ENCODE measurements around the gene TFB1M.

The TFB1M gene

DNA sequence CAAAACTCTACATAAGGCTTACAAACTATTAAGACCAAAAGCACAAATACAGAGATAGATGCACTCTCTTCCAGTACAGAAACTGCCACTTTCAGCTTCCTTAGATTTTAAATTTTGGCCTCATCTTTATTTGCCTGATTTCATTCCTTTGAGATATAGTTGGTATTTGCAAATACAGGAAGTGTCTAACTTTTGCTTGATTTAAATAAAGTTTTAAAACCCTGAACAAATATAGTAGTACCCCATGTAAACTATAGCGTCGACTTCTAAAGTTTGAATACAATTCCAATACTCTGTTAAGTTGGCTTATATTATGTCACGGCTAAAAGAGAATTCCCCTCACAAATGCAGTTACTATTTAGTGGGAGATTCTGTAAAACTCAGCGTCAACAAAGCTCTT is 51.6 kb downstream of the TFB1M start:
- TF ChIP-seq, protein P1, sequence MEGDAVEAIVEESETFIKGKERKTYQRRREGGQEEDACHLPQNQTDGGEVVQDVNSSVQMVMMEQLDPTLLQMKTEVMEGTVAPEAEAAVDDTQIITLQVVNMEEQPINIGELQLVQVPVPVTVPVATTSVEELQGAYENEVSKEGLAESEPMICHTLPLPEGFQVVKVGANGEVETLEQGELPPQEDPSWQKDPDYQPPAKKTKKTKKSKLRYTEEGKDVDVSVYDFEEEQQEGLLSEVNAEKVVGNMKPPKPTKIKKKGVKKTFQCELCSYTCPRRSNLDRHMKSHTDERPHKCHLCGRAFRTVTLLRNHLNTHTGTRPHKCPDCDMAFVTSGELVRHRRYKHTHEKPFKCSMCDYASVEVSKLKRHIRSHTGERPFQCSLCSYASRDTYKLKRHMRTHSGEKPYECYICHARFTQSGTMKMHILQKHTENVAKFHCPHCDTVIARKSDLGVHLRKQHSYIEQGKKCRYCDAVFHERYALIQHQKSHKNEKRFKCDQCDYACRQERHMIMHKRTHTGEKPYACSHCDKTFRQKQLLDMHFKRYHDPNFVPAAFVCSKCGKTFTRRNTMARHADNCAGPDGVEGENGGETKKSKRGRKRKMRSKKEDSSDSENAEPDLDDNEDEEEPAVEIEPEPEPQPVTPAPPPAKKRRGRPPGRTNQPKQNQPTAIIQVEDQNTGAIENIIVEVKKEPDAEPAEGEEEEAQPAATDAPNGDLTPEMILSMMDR (IDR thresholded peaks at IDR 0.05), result no peak
- DNase-seq (ENCODE audit: low spot score), result no peak
- Histone ChIP-seq H3K27ac (no peak overlapping the region), H3K4me3 (no peak overlapping the region)

DNA sequence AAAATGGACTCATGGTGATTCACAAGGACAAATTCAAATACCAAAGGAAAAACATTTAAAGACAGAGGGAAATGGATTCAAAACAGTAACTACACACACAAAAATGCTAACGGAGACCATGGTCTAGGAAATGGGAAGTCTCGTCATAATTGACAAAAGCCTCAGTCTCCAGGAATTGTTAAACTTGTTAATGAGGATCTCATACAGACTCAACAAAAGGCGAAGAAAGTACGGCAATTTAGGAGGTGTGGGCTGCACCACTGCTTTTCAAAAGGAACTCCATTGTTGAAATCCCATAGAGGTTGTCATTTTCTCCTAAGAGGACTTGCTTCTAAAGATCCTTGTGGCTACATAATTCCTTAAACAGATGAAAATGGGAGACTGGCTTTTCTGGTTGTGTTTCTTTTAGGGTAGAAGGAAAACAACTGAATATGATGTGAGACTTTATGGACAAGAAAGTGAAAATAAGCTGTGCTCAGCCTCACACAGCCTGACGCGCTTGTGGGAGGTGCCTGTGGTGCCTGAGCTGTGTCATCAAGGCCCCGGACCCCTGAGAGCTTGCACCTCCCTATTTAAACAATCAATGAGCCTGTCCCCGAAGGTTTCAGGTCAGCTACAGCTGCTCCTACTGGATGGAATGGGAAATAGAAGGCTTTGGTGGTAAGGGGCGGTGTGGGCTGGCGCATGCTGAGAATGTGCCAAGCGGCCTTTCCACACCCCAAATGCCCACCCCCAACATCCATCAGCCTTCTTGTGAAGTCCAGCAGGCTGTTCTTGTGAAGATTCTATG is 53.0 kb downstream of the TFB1M start:
- no peak for DNase-seq (ENCODE audit: low spot score)
- Histone ChIP-seq H3K27ac (no peak overlapping the region), H3K4me3 (no peak overlapping the region)
- TF ChIP-seq, protein P1 (IDR thresholded peaks at IDR 0.05), result no peak

DNA sequence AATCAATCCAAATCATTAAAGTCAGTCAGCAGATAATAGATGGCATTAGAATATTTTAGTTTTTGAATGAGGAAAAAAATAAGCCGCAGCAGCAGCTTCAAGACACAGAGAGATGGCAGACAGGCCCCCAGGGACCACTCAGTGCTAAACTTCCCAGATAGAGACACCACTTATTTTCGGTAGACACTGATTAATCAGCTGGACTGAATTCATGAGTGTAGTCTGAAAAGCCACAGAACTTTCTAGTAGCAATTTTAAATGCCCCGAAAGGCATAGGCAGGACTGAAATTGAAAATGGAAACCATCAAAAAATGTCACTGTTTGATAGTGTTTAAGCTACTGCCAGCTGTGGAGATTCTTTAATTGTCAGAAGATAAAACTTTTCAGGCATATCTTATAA is 53.6 kb downstream of the TFB1M start:
- H3K27ac ChIP-seq, result no peak overlapping the region
- no peak for DNase-seq (ENCODE audit: low spot score)
- TF ChIP-seq, protein P1 (IDR thresholded peaks at IDR 0.05), result no peak
- no peak overlapping the region for H3K4me3 ChIP-seq

DNA sequence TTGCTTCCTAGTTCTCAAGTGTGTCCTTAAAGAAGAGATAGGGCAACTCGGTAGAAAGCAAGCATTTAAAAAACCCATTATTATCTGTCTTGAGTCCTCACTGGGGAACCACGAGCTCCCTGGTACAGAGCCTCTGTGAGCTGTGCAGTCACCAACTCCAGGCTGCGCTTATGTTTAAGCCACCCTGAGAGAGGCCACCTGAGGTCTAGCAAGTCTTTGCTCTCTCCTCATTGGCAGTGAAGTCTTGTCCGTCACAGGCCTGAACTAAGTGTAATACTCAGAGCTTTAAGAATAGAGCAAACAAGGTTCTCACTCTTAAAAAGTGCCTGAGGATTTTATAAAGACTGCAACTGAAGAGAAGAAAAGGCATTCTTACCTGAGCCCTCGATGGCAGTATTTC is 54.4 kb downstream of the TFB1M start:
- TF ChIP-seq, protein P1 (IDR thresholded peaks at IDR 0.05), result no peak
- Histone ChIP-seq H3K27ac (no peak overlapping the region), H3K4me3 (no peak overlapping the region)
- no peak for DNase-seq (ENCODE audit: low spot score)

DNA sequence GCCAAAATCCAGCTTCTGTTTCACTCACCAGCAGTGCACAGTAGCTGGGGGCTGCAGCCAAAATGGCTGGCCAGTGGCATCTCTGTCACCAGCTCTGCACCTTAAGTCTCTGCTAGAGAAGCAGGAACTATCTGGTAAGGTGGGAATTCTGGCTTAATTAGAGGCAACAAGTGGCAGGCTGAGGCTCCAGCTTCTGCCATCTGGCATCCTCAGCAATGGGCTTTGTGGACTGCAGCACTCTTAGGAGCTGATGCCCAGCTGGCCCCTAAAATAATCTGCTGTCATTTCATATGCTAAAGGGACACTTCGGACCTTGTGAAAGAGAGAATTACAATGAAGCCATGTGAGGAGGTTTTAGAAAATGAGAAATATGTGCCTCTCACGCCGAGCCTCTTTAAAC is 55.1 kb downstream of the TFB1M start:
- H3K27ac ChIP-seq, result no peak overlapping the region
- no peak for DNase-seq (ENCODE audit: low spot score)
- H3K4me3 ChIP-seq, result no peak overlapping the region
- TF ChIP-seq, protein P1 (IDR thresholded peaks at IDR 0.05), result no peak

DNA sequence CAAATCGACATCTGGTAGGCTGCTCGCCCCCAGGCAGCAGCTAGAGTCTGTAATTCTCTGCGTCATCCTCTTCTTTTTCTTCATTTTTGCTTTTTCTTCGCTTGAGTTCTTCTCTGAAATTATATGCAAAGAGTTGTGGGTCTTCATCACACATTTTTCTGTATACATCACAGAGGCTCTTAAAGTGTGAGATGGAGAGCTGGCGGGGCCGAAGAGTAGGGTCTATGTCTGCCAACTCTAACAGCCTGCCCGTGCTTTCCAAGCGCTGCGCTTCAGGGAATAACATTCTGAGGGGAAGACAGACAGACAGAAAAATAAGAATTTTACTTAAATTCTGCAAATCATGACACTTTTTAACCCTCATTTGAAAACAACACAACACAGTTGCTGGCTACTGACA is 56.5 kb downstream of the TFB1M start:
- Histone ChIP-seq H3K27ac (no peak overlapping the region), H3K4me3 (no peak overlapping the region)
- no peak for DNase-seq (ENCODE audit: low spot score)
- TF ChIP-seq, protein P1 (IDR thresholded peaks at IDR 0.05), result no peak

DNA sequence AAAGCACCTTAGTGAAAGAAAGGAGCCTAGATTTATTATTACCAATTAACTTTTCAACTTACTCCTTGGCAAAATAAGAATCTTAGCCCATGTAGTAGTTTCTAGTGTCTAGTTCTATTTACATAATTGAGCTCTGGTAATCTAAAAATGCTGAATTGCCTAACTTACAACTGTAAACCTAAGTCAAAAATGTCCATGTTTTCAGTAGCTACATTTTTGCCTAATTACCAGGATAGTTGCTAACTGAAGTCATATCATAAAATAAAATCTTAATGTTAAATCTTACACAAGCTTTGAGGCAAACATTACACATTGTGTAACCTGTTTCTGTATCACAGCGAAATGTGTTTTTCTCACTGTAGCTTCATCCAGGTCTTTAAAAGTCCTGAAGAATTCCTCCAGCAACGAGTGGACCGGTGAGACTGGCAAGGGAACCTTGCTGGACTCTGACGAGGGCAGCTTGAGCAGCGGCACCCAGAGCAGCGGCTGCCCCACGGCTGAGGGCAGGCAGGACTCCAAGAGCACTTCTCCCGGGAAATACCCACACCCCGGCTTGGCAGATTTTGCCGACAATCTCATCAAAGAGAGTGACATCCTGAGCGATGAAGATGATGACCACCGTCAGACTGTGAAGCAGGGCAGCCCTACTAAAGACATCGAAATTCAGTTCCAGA is 58.0 kb downstream of the TFB1M start:
- DNase-seq (ENCODE audit: low spot score), result no peak
- TF ChIP-seq, protein P1 (IDR thresholded peaks at IDR 0.05), result no peak
- H3K4me3 ChIP-seq, result no peak overlapping the region
- no peak overlapping the region for H3K27ac ChIP-seq
